GM23338 (cell line): ENCODE data around the gene SPTA1. TPM values are rescaled to one million over a fixed set of nuclear protein-coding genes. Genes with fewer than 3 reads are reported as not detected.

Source experiments
- ATAC-seq: fragments of 200-7000 bp; cut with Tn5 transposase; 3 replicates; pipeline ENCODE4 v1.9.1; 2020
- DNase-seq: peaks from one replicate; pipeline ENCODE4 v3.0.0-alpha.2; 2015; ENCODE audit warnings: low spot score
- H2AFZ ChIP-seq: fragments of 200-600 bp; sonication (generic); 2 replicates; pipeline ENCODE4 v1.8.0; 2016; ENCODE audit warnings: antibody characterized with exemption, mild to moderate bottlenecking, moderate library complexity
- H3F3A ChIP-seq: fragments of 200-600 bp; sonication (generic); replicated peaks from 2 replicates; pipeline ENCODE4 v1.8.0; 2017; ENCODE audit warnings: antibody characterized with exemption, mixed run types, low read depth
- H3K27ac ChIP-seq: fragments of 200-600 bp; sonication (generic); 2 replicates; pipeline ENCODE4 v1.6.1; 2016; ENCODE audit warnings: low read depth
- H3K27me3 ChIP-seq: fragments of 200-600 bp; sonication (generic); 2 replicates; pipeline ENCODE4 v1.8.0; 2016; ENCODE audit warnings: mild to moderate bottlenecking, mixed run types, moderate library complexity; ENCODE audit not compliant: insufficient read depth
- H3K36me3 ChIP-seq: fragments of 200-600 bp; sonication (generic); 2 replicates; pipeline ENCODE4 v1.8.0; 2016; ENCODE audit warnings: mild to moderate bottlenecking; ENCODE audit not compliant: insufficient read depth
- H3K4me1 ChIP-seq: fragments of 200-600 bp; sonication (generic); 2 replicates; pipeline ENCODE4 v1.8.0; 2016; ENCODE audit warnings: mild to moderate bottlenecking, moderate library complexity; ENCODE audit not compliant: insufficient read depth
- H3K4me2 ChIP-seq: fragments of 200-600 bp; sonication (generic); 2 replicates; pipeline ENCODE4 v1.7.1; 2017; ENCODE audit warnings: mixed run types
- H3K4me3 ChIP-seq: fragments of 200-600 bp; sonication (generic); 2 replicates; pipeline ENCODE4 v1.6.1; 2016; ENCODE audit warnings: mixed run types
- H3K79me2 ChIP-seq: fragments of 200-600 bp; sonication (generic); replicated peaks from 2 replicates; pipeline ENCODE4 v1.8.0; 2017; ENCODE audit warnings: mild to moderate bottlenecking; ENCODE audit not compliant: insufficient read depth
- H3K9me2 ChIP-seq: fragments of 200-600 bp; sonication (generic); 2 replicates; pipeline ENCODE4 v1.8.0; 2017; ENCODE audit not compliant: insufficient read depth
- H4K20me1 ChIP-seq: fragments of 200-600 bp; sonication (generic); replicated peaks from 2 replicates; pipeline ENCODE4 v1.8.0; 2017; ENCODE audit warnings: mild to moderate bottlenecking; ENCODE audit not compliant: insufficient read depth
- H3K27ac Mint-ChIP-seq: 2 replicates; pipeline ENCODE4 v1.8.0; 2020; ENCODE audit warnings: inconsistent platforms, mild to moderate bottlenecking, moderate library complexity, mixed read lengths
- H3K27me3 Mint-ChIP-seq: 3 replicates; pipeline ENCODE4 v1.8.0; 2022; ENCODE audit warnings: low read depth, mild to moderate bottlenecking, moderate library complexity, mixed read lengths, inconsistent platforms; ENCODE audit not compliant: insufficient read depth, poor library complexity
- H3K36me3 Mint-ChIP-seq: 3 replicates; pipeline ENCODE4 v1.8.0; 2021; ENCODE audit warnings: low read depth, mild to moderate bottlenecking, inconsistent platforms, moderate library complexity, mixed read lengths
- H3K4me1 Mint-ChIP-seq: 3 replicates; pipeline ENCODE4 v1.8.0; 2020; ENCODE audit warnings: mild to moderate bottlenecking, inconsistent platforms, mixed read lengths
- H3K4me3 Mint-ChIP-seq: 3 replicates; pipeline ENCODE4 v1.8.0; 2021; ENCODE audit warnings: moderate library complexity, mild to moderate bottlenecking, inconsistent platforms, mixed read lengths
- H3K9me3 Mint-ChIP-seq: 3 replicates; pipeline ENCODE4 v1.8.0; 2020; ENCODE audit warnings: moderate library complexity, mild to moderate bottlenecking, inconsistent platforms, mixed read lengths
- EZH2 ChIP-seq: fragments of 200-600 bp; sonication (generic); IDR thresholded peaks from one replicate; pipeline ENCODE4 v1.8.0; 2017; ENCODE audit warnings: antibody characterized with exemption, mild to moderate bottlenecking, low read depth; ENCODE audit not compliant: unreplicated experiment
- NANOG ChIP-seq: IDR thresholded peaks from 2 replicates; pipeline ENCODE4 v1.6.1; 2016; ENCODE audit warnings: antibody characterized with exemption, borderline replicate concordance
- POLR2AphosphoS5 ChIP-seq: IDR thresholded peaks from 2 replicates; pipeline ENCODE4 v1.6.1; 2016; ENCODE audit warnings: antibody characterized with exemption, low read depth
- STAT1 ChIP-seq: IDR thresholded peaks from one replicate; pipeline ENCODE4 v1.6.1; 2016; ENCODE audit warnings: antibody characterized with exemption; ENCODE audit not compliant: unreplicated experiment
- ZNF114 ChIP-seq: fragments of 250-450 bp; sonication (Bioruptor Pico); IDR thresholded peaks from 2 replicates; pipeline ENCODE4 v1.5.0; 2020; ENCODE audit warnings: mild to moderate bottlenecking, moderate library complexity
- ZNF331 ChIP-seq: fragments of 250-450 bp; sonication (Bioruptor Pico); IDR thresholded peaks from 2 replicates; pipeline ENCODE4 v1.5.0; 2020; ENCODE audit warnings: low read depth, mild to moderate bottlenecking, moderate library complexity
- polyA plus RNA-seq: library from polyadenylated mRNA; unstranded; fragments of >200 nt; fragmentation: Nextera tagmentation; extraction: Ambion mirVana; gene quantifications from 2 replicates; pipeline ENCODE4 v1.2.1, GENCODE V29; 2016
- total RNA-seq: library from RNA; depleted of rRNA; stranded (reverse); fragments of >200 nt; shearing (Covaris generic); gene quantifications from 2 replicates; pipeline ENCODE4 v1.2.3, GENCODE V29; 2014
- TF ChIP-seq, protein P1 (sequence below): fragments of 250-450 bp; sonication (Bioruptor Pico); IDR thresholded peaks from 2 replicates; pipeline ENCODE4 v1.5.0; 2020; ENCODE audit warnings: mild to moderate bottlenecking, moderate library complexity
- TF ChIP-seq, protein P2 (sequence below): IDR thresholded peaks from 2 replicates; pipeline ENCODE4 v1.6.1; 2016; ENCODE audit warnings: antibody characterized with exemption

The SPTA1 gene
- total and polyA plus RNA-seq, 2 experiments from 2014 or later, result not detected

DNA sequence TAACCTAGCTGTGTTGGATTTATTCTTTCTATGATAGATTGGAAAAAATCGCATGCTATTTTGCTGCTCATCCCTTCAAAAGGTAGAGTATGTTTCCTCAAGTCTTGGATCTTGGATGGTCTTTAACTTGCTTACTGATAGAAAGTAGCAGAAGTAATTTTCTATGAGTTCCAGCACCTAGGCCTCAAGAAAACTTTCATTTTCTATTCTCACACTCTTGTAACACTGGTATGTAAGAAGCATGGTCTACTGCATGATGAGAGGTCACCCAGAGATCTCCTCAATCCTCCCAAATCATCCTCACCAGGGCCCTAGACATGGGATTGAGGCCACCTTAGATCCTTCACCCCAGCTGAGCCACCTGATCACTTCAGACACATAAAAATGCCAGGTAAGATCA, 7.2 kb downstream of the SPTA1 start (continued):
- TF ChIP-seq, protein P1, sequence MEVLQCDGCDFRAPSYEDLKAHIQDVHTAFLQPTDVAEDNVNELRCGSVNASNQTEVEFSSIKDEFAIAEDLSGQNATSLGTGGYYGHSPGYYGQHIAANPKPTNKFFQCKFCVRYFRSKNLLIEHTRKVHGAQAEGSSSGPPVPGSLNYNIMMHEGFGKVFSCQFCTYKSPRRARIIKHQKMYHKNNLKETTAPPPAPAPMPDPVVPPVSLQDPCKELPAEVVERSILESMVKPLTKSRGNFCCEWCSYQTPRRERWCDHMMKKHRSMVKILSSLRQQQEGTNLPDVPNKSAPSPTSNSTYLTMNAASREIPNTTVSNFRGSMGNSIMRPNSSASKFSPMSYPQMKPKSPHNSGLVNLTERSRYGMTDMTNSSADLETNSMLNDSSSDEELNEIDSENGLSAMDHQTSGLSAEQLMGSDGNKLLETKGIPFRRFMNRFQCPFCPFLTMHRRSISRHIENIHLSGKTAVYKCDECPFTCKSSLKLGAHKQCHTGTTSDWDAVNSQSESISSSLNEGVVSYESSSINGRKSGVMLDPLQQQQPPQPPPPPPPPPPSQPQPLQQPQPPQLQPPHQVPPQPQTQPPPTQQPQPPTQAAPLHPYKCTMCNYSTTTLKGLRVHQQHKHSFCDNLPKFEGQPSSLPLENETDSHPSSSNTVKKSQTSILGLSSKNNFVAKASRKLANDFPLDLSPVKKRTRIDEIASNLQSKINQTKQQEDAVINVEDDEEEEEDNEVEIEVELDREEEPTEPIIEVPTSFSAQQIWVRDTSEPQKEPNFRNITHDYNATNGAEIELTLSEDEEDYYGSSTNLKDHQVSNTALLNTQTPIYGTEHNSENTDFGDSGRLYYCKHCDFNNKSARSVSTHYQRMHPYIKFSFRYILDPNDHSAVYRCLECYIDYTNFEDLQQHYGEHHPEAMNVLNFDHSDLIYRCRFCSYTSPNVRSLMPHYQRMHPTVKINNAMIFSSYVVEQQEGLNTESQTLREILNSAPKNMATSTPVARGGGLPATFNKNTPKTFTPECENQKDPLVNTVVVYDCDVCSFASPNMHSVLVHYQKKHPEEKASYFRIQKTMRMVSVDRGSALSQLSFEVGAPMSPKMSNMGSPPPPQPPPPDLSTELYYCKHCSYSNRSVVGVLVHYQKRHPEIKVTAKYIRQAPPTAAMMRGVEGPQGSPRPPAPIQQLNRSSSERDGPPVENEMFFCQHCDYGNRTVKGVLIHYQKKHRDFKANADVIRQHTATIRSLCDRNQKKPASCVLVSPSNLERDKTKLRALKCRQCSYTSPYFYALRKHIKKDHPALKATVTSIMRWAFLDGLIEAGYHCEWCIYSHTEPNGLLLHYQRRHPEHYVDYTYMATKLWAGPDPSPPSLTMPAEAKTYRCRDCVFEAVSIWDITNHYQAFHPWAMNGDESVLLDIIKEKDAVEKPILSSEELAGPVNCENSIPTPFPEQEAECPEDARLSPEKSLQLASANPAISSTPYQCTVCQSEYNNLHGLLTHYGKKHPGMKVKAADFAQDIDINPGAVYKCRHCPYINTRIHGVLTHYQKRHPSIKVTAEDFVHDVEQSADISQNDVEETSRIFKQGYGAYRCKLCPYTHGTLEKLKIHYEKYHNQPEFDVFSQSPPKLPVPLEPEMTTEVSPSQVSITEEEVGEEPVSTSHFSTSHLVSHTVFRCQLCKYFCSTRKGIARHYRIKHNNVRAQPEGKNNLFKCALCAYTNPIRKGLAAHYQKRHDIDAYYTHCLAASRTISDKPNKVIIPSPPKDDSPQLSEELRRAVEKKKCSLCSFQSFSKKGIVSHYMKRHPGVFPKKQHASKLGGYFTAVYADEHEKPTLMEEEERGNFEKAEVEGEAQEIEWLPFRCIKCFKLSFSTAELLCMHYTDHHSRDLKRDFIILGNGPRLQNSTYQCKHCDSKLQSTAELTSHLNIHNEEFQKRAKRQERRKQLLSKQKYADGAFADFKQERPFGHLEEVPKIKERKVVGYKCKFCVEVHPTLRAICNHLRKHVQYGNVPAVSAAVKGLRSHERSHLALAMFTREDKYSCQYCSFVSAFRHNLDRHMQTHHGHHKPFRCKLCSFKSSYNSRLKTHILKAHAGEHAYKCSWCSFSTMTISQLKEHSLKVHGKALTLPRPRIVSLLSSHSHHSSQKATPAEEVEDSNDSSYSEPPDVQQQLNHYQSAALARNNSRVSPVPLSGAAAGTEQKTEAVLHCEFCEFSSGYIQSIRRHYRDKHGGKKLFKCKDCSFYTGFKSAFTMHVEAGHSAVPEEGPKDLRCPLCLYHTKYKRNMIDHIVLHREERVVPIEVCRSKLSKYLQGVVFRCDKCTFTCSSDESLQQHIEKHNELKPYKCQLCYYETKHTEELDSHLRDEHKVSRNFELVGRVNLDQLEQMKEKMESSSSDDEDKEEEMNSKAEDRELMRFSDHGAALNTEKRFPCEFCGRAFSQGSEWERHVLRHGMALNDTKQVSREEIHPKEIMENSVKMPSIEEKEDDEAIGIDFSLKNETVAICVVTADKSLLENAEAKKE (CRISPR knock-in tag), result no peak
- no peak for TF ChIP-seq STAT1
- no peak for TF ChIP-seq ZNF114 (CRISPR knock-in tag)

DNA sequence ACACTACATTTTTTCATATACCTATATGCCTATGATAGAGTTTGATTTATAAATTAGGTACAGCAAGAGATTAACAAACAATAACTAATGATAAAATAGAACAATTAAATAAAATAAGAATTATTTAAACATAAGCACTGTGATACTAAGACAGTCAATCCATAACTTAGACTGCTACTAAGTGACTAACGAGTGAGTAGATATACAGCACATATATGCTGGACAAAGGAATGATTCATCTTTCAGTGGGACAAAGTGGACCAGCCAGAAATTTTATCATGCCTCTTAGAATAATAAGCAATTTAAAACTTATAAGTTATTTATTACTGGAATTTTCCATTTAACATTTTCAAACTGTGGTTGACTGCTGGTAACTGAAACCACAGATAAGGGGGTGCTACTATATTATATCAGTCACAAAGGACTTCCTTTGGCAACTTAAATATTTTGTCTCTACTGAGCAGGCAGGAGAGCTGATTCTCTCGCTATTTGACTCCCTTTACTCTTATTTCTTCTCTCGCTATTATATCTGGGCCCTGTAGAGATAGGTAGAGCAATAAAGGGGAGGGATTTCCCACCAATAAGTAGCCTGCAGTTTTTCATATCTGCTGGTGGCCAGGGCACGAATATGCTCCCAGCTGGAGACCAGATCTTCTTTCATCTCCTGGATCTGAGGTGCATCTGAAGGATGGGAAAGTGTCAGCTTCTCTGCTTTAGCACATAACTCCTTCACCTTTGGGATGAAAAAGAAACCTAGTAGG, 10.8 kb downstream of the SPTA1 start:
- ATAC-seq, result no peak
- TF ChIP-seq ZNF114 (CRISPR knock-in tag) (no peak), ZNF331 (CRISPR knock-in tag) (no peak), POLR2AphosphoS5 (no peak), EZH2 (no peak), NANOG (no peak)
- TF ChIP-seq, protein P1 (CRISPR knock-in tag), result no peak
- TF ChIP-seq, protein P2, sequence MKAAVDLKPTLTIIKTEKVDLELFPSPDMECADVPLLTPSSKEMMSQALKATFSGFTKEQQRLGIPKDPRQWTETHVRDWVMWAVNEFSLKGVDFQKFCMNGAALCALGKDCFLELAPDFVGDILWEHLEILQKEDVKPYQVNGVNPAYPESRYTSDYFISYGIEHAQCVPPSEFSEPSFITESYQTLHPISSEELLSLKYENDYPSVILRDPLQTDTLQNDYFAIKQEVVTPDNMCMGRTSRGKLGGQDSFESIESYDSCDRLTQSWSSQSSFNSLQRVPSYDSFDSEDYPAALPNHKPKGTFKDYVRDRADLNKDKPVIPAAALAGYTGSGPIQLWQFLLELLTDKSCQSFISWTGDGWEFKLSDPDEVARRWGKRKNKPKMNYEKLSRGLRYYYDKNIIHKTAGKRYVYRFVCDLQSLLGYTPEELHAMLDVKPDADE, result no peak

More for the DNA sequence above, 10.8 kb downstream of the SPTA1 start:
- Histone ChIP-seq H3K27ac (no peak overlapping the region), H3K27me3 (no peaks in the 10 kb centered on the region), H4K20me1 (no peaks in the 10 kb centered on the region), H3K4me3 (no peak overlapping the region), H3K9me2 (0 out of 2 replicates have a peak, but pooled peaks cover 3% of the 10 kb centered on the region), H3K36me3 (no peaks in the 10 kb centered on the region), H3F3A (no peaks in the 10 kb centered on the region), H2AFZ (no peak overlapping the region), H3K79me2 (no peaks in the 10 kb centered on the region), H3K4me1 (no peaks in the 10 kb centered on the region), H3K4me2 (no peak overlapping the region)
- no peaks in the 10 kb centered on the region for H3K27me3 Mint-ChIP-seq
- DNase-seq, result no peak
- H3K27ac Mint-ChIP-seq, result no peak overlapping the region
- peaks cover 4% of the 10 kb centered on the region; the same call in 2 of the 3 replicates for H3K4me1 Mint-ChIP-seq
- H3K9me3 Mint-ChIP-seq, result no peaks in the 10 kb centered on the region
- H3K4me3 Mint-ChIP-seq, result no peak overlapping the region
- no peaks in the 10 kb centered on the region for H3K36me3 Mint-ChIP-seq
